Thyroid gland (tissue), 4 donors: ENCODE data around the gene CXCR2. TPM values are rescaled to one million over a fixed set of nuclear protein-coding genes. Genes with fewer than 3 reads are reported as not detected.

Source experiments
- DNase-seq, 2 donors: peaks; one replicate each; pipeline ENCODE4 v3.0.0-alpha.2; 2019
- H3K27ac ChIP-seq, 3 donors: fragments of 200-600 bp; sonication (generic); 1 replicate in 2 of 3; 2 replicates in 1 of 3; pipeline ENCODE4 v1.5.1; 2016 to 2019; ENCODE audit warnings: mild to moderate bottlenecking in 1 of 3, moderate library complexity in 1 of 3
- H3K27me3 ChIP-seq: fragments of 200-600 bp; sonication (generic); one replicate; pipeline ENCODE4 v1.5.1; 2019
- H3K36me3 ChIP-seq, 2 donors: fragments of 200-600 bp; sonication (generic); one replicate each; pipeline ENCODE4 v1.5.1; 2016 to 2019
- H3K4me1 ChIP-seq, 2 donors: fragments of 200-600 bp; sonication (generic); one replicate each; pipeline ENCODE4 v1.5.1; 2017 to 2019
- H3K4me3 ChIP-seq, 3 donors: fragments of 200-600 bp; sonication (generic); replicated peaks in 1 of 3; 1 replicate in 2 of 3; 2 replicates in 1 of 3; pipeline ENCODE4 v1.5.1; 2016; ENCODE audit warnings: mild to moderate bottlenecking in 1 of 3
- H3K9me3 ChIP-seq: fragments of 200-600 bp; sonication (generic); one replicate; pipeline ENCODE4 v1.5.1; 2017
- CTCF ChIP-seq, 6 experiments: fragments of 200-600 bp in 3 of 6; fragments of 450-650 bp in 3 of 6; sonication (generic) in 3 of 6; IDR thresholded peaks; one replicate each; pipeline ENCODE4 v1.5.1; 2016 to 2019; ENCODE audit warnings: antibody characterized with exemption in 6 of 6, mild to moderate bottlenecking in 2 of 6, inconsistent platforms in 1 of 6, moderate library complexity in 1 of 6
- POLR2A ChIP-seq, 2 donors: fragments of 450-650 bp; IDR thresholded peaks; one replicate each; pipeline ENCODE4 v1.6.1; 2017; ENCODE audit warnings: antibody characterized with exemption in 2 of 2, mild to moderate bottlenecking in 2 of 2, moderate library complexity in 1 of 2
- WGBS, 2 donors: methylation state at CpG; one replicate each; pipeline ENCODE4 v1.1.5; 2017; 5-methylcytosine and 5-hydroxymethylcytosine counted together
- intact Hi-C: fragments of 100-400 bp; cut with DNase I; formaldehyde crosslinking; loops from one replicate; pipeline ENCODE4 v1.15.1; 2023
- total RNA-seq, 4 donors: library from RNA; depleted of rRNA; stranded (reverse); fragments of >200 nt; gene quantifications; one replicate each; pipeline ENCODE4 v1.2.3, GENCODE V29; 2016

CXCR2 gene
- under 1 TPM in 1 of 4 donors, not detected in 3; 0.59 TPM for total RNA-seq

GRCh38 chr2:218125626-218126080 lies at the start of gene CXCR2:
CXCR2 (plus strand) TSS chr2:218126028; CDS start chr2:218134802, 8,774 bp downstream.
- WGBS, 2 donors = 72 to 80% methylated on average over 8 of the region's 8 CpGs
- TF ChIP-seq CTCF (IDR thresholded peaks at IDR 0.05) (no peak), POLR2A (IDR thresholded peaks at IDR 0.05) (no peak)
- H3K4me1 ChIP-seq = no peaks in the 10 kb centered on the region
- H3K4me3 ChIP-seq = no peak within 1 kb of the TSS
- no peaks in the 10 kb centered on the region for H3K9me3 ChIP-seq
- peak in 1 of 2 donors; percentile 4 for DNase-seq
- H3K27me3 ChIP-seq = no peaks in the 10 kb centered on the region
- intact Hi-C loops = no loop called here
- H3K27ac ChIP-seq = no peak within 1 kb of the TSS
- no peaks in the 10 kb centered on the region for H3K36me3 ChIP-seq

- no peak for DNase-seq
- H3K27ac ChIP-seq = no peak overlapping the region
- H3K4me1 ChIP-seq = no peaks in the 10 kb centered on the region
- intact Hi-C loops = no loop called here
- H3K9me3 ChIP-seq = no peaks in the 10 kb centered on the region
- 87 to 94% methylated on average over 7 to 9 of the region's 9 CpGs for WGBS, 2 donors
- no peak for TF ChIP-seq CTCF (IDR thresholded peaks at IDR 0.05)
- no peak for TF ChIP-seq POLR2A (IDR thresholded peaks at IDR 0.05)
- H3K27me3 ChIP-seq = no peaks in the 10 kb centered on the region
- H3K36me3 ChIP-seq = no peaks in the 10 kb centered on the region
- no peak overlapping the region for H3K4me3 ChIP-seq
Measured at GRCh38 chr2:218077464-218078216, 48.2 kb upstream of the CXCR2 start.

- Histone ChIP-seq H3K36me3 (no peaks in the 10 kb centered on the region), H3K9me3 (no peaks in the 10 kb centered on the region), H3K27me3 (no peaks in the 10 kb centered on the region), H3K4me1 (no peaks in the 10 kb centered on the region), H3K27ac (no peak overlapping the region), H3K4me3 (no peak overlapping the region)
- DNase-seq = no peak
- TF ChIP-seq CTCF (IDR thresholded peaks at IDR 0.05) (no peak), POLR2A (IDR thresholded peaks at IDR 0.05) (no peak)
- 68 to 82% methylated on average over 12 to 15 of the region's 15 CpGs for WGBS, 2 donors
- intact Hi-C loops = no loop called here
Measured at GRCh38 chr2:218079943-218080913, 45.6 kb upstream of the CXCR2 start.

DNA sequence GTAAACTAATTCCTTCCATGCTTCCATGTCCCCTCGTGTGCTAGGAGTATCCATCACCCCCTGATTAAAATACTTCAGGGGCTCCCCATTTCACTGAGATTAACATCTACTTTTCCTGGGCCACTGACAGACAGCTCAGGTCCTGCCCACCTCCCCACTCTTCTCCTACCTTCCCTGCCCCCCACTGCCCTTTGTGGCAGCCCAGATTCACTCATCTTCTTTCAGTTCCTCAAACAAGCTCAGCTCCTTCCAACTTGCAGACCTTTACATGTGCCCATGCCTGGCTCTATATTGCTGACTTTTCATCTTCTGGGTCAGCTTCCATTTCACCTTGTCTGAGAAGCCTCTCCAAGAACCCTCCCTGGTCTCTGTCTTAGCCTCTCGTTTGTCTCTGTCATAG lies 44.8 kb upstream of the CXCR2 start:
- DNase-seq = no peak

More for the DNA sequence above, 44.8 kb upstream of the CXCR2 start:
- Histone ChIP-seq H3K9me3 (no peaks in the 10 kb centered on the region), H3K4me1 (no peaks in the 10 kb centered on the region), H3K36me3 (no peaks in the 10 kb centered on the region), H3K27me3 (no peaks in the 10 kb centered on the region), H3K27ac (no peak overlapping the region), H3K4me3 (no peak overlapping the region)
- WGBS, 2 donors = 80 to 87% methylated on average over 2 of the region's 2 CpGs
- TF ChIP-seq POLR2A (IDR thresholded peaks at IDR 0.05) = no peak
- no peak for TF ChIP-seq CTCF (IDR thresholded peaks at IDR 0.05)
- intact Hi-C loops = no loop called here
